Central memory CD8-positive, alpha-beta T cell (primary cell): ENCODE measurements around the gene SLC36A3.
"Not testable (repeated sequence)": the region's sequence is repeated elsewhere in the genome, so short reads cannot be mapped to it uniquely, and the experiment has no call there.

Experiments
- ATAC-seq: fragments of 150-1000 bp; cut with Tn5 transposase; replicated peaks from 2 replicates; pipeline ENCODE4 v1.10.0; 2022; ENCODE audit warnings: mild to moderate bottlenecking, moderate FRiP score, moderate number of reproducible peaks; ENCODE audit not compliant: poor library complexity, severe bottlenecking; ENCODE audit errors: extremely low read depth
- DNase-seq, 2 donors: peaks; one replicate each; pipeline ENCODE4 v3.0.0; 2021; ENCODE audit warnings: low spot score in 2 of 2
- H3K27ac Mint-ChIP-seq: one replicate; pipeline ENCODE4 v1.8.0; 2022; ENCODE audit warnings: low read depth, mild to moderate bottlenecking, moderate library complexity, mixed read lengths
- H3K27me3 Mint-ChIP-seq: one replicate; pipeline ENCODE4 v1.8.0; 2022; ENCODE audit warnings: mixed read lengths
- H3K36me3 Mint-ChIP-seq: one replicate; pipeline ENCODE4 v1.8.0; 2022; ENCODE audit warnings: mild to moderate bottlenecking, moderate library complexity, mixed read lengths; ENCODE audit not compliant: insufficient read depth
- H3K4me1 Mint-ChIP-seq: one replicate; pipeline ENCODE4 v1.8.0; 2022; ENCODE audit warnings: mixed read lengths
- H3K4me3 Mint-ChIP-seq: one replicate; pipeline ENCODE4 v1.8.0; 2022; ENCODE audit warnings: mild to moderate bottlenecking, moderate library complexity, mixed read lengths
- H3K9me3 Mint-ChIP-seq: one replicate; pipeline ENCODE4 v1.8.0; 2022; ENCODE audit warnings: mixed read lengths

The SLC36A3 gene

GRCh38 chr5:151252762-151253604, 50.6 kb downstream of the SLC36A3 start, which contains the start of gene GM2A:
TSS of gene GM2A (plus strand) at chr5:151253185. CDS start at chr5:151253217, 32 bp downstream.
- Mint-ChIP-seq H3K4me3 (peak within 1 kb of the TSS; percentile 78), H3K9me3 (no peaks in the 10 kb centered on the region), H3K27ac (peak within 1 kb of the TSS; percentile 79), H3K4me1 (peaks cover 55% of the 10 kb centered on the region), H3K27me3 (no peaks in the 10 kb centered on the region), H3K36me3 (peaks cover 9% of the 10 kb centered on the region)
- peak; percentile 95 to 96 for DNase-seq
- peak; percentile 98 for ATAC-seq

GRCh38 chr5:151251621-151252020, 51.9 kb downstream of the SLC36A3 start:
- Mint-ChIP-seq H3K27ac (peak overlapping the region; percentile 79), H3K27me3 (no peaks in the 10 kb centered on the region), H3K36me3 (peaks cover 9% of the 10 kb centered on the region), H3K9me3 (no peaks in the 10 kb centered on the region), H3K4me1 (peaks cover 43% of the 10 kb centered on the region), H3K4me3 (peak overlapping the region; percentile 78)
- ATAC-seq (no peak), DNase-seq (no peak)

DNA sequence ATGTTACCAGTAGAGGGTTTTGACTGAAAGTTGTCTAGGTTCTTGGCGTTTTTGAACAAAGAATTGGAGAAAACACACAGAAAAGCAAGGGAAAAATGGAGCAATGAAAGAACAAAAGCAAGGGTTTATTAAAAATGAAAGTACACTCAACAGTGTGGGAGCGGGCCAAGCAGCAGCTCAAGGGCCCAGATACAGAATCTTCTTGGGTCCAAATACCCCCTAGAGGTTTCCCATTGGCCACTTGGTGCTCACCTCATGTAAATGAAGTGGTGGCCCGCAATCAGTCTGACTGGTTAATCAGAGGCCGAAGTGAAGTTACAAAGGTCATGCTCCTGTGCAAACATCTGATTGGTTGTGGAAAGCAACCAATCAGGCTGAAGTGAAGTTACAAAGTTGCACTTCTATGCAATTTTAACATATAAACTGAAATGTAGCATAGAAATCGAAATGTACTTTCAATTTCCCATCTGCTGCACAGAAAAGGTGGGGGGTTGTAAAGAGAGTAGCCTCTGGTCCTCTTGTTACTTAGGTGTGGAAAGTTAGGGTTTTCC, 52.5 kb downstream of the SLC36A3 start:
- H3K4me3 Mint-ChIP-seq: peak overlapping the region; percentile 78
- no peaks in the 10 kb centered on the region for H3K9me3 Mint-ChIP-seq
- DNase-seq (no peak), ATAC-seq (no peak)
- peak overlapping the region; percentile 73 for H3K27ac Mint-ChIP-seq
- H3K36me3 Mint-ChIP-seq: peaks cover 9% of the 10 kb centered on the region
- H3K27me3 Mint-ChIP-seq: no peaks in the 10 kb centered on the region
- H3K4me1 Mint-ChIP-seq: peaks cover 43% of the 10 kb centered on the region

DNA sequence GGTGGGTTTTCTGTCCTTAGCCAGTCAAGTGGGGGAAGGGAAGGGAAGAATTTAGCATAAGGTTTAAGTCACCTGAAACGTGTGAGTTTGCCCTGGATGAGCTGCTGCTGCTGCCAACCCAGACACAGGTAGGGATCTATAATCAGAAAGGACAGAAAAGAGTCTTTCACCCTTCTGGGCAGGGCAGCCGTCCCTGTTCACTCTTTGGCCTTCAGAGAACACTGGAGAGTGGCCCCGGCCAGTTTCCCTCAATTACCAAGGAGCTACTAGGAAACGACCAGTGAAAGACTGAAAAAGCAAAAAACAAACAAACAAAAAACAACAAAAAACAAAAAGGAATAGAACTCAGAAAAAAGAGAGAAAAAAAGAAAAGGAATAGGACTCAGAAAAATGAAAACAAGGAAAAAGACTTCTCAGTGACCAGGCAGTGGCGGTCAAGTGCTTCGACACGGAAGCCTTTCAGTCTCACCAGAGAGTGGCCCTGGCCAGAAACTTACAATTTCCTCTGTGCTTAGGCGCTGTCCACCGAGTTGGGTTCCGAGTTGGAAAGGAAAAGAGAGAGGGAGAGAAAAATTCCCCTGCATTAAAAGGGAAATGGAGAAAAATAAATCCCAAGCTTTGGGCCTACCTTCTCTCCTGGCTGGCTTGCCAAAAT, 53.1 kb downstream of the SLC36A3 start:
- peak overlapping the region; percentile 73 for H3K27ac Mint-ChIP-seq
- H3K4me1 Mint-ChIP-seq: peaks cover 39% of the 10 kb centered on the region
- H3K36me3 Mint-ChIP-seq: peaks cover 9% of the 10 kb centered on the region
- H3K27me3 Mint-ChIP-seq: no peaks in the 10 kb centered on the region
- ATAC-seq: no peak
- no peak for DNase-seq
- H3K4me3 Mint-ChIP-seq: peak overlapping the region; percentile 78
- no peaks in the 10 kb centered on the region for H3K9me3 Mint-ChIP-seq

DNA sequence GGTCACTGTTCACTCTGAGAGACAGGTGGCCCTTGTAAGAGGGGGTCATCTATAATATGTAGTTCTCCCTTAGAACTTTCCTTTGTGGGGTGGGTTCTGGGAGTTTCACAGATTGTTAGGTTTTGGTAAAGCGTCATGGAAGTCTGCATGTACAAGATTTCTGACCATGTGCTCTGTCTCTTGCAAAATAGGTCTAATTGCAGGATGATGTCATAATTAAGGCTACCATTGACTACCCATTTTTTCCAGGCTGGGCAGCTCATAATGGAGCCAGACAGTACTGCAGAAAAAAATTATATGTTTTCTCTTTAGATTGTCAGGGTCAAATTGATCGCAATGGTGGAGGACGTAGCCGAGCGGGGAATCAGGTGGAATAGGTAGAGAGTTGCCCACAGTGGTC, 54.3 kb downstream of the SLC36A3 start:
- Mint-ChIP-seq H3K9me3 (no peaks in the 10 kb centered on the region), H3K4me3 (no peak overlapping the region)

GRCh38 chr5:151248651-151249050, 54.9 kb downstream of the SLC36A3 start:
- ATAC-seq (no peak), DNase-seq (no peak)
- Mint-ChIP-seq H3K27ac (no peak overlapping the region), H3K4me1 (peaks cover 38% of the 10 kb centered on the region), H3K4me3 (no peak overlapping the region), H3K9me3 (no peaks in the 10 kb centered on the region), H3K36me3 (peaks cover 9% of the 10 kb centered on the region), H3K27me3 (no peaks in the 10 kb centered on the region)

More for the DNA sequence above, 54.3 kb downstream of the SLC36A3 start:
- Mint-ChIP-seq H3K27me3 (no peaks in the 10 kb centered on the region), H3K4me1 (peaks cover 38% of the 10 kb centered on the region), H3K27ac (no peak overlapping the region), H3K36me3 (peaks cover 9% of the 10 kb centered on the region)
- no peak for DNase-seq
- ATAC-seq: no peak

DNA sequence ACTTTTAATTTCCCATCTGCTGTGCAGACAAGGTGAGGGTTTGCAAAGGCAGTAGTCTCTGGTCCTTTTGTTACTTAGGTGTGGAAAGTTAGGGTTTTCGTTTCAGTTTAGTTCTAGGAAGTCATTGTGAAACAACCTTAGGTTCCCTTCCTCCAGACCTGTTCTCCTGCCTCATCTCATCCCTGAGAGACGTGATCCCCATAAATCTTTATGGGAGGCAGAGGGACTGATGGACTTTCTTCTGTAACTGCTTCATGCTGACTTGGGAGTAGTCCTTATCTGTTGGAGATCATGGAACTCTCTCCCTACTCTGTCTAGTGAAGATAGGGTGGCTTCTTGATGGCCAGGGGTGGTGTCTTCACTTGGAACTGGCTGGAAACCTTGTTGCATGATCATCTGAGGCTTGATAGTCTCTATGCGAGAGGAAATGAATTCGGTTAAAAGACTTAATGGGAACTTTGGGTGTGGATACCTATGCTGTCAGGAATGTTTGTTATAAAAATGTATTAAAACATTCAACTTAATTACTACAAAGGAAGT, 57.8 kb downstream of the SLC36A3 start:
- no peak for DNase-seq
- no peak overlapping the region for H3K4me3 Mint-ChIP-seq
- H3K27me3 Mint-ChIP-seq: no peaks in the 10 kb centered on the region
- no peak overlapping the region for H3K27ac Mint-ChIP-seq
- H3K4me1 Mint-ChIP-seq: peaks cover 18% of the 10 kb centered on the region
- H3K9me3 Mint-ChIP-seq: no peaks in the 10 kb centered on the region
- no peak for ATAC-seq
- peaks cover 4% of the 10 kb centered on the region for H3K36me3 Mint-ChIP-seq

DNA sequence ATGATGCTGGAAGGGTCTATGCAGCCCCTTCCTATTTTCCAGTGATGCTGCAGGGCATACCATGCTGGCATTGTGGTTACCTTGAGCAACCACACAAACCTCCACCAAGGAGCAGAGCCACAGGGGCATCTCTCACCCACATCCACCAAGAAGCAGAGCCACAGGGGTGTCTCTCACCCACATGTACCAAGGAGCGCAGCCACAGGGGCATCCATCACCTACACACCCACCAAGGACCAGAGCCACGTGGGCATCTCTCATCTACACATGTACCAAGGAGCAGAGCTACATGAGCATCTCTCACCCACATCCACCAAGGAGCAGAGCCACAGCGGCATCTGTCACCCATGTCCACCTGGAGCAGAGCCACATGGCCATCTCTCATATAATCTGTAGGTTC, 59.4 kb downstream of the SLC36A3 start:
- Mint-ChIP-seq H3K27me3 (no peaks in the 10 kb centered on the region), H3K4me1 (peaks cover 12% of the 10 kb centered on the region), H3K4me3 (no peak overlapping the region), H3K27ac (no peak overlapping the region), H3K36me3 (peaks cover 1% of the 10 kb centered on the region), H3K9me3 (no peaks in the 10 kb centered on the region)
- no peak for DNase-seq
- ATAC-seq: peak; percentile 60

DNA sequence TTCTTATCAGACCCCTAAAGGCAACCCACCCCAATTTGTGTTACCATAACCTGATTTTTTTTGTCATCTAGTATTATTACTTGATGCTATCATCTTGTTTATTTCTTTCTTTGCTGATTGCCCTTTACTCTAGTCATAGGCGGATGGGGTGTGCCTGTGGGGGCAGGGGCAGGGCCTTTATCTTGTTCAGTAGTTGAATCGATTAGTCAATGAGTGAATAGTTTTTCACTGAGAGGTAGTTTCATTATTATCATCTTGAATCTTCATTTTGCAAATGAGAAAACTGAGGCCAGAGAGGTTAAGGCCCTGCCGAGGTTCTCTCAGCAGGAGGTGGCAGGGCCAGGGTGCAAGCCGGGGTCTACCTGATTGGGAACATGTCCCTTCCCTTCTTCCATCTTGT, 60.0 kb downstream of the SLC36A3 start:
- no peaks in the 10 kb centered on the region for H3K27me3 Mint-ChIP-seq
- no peak for DNase-seq

GRCh38 chr5:151243127-151243526, 60.4 kb downstream of the SLC36A3 start:
- Mint-ChIP-seq H3K9me3 (no peaks in the 10 kb centered on the region), H3K27me3 (no peaks in the 10 kb centered on the region), H3K36me3 (no peaks in the 10 kb centered on the region), H3K4me3 (no peak overlapping the region), H3K27ac (no peak overlapping the region), H3K4me1 (peaks cover 12% of the 10 kb centered on the region)
- ATAC-seq (no peak), DNase-seq (no peak)

More for the DNA sequence above, 60.0 kb downstream of the SLC36A3 start:
- Mint-ChIP-seq H3K27ac (no peak overlapping the region), H3K4me1 (peaks cover 12% of the 10 kb centered on the region), H3K36me3 (peaks cover 1% of the 10 kb centered on the region), H3K9me3 (no peaks in the 10 kb centered on the region), H3K4me3 (no peak overlapping the region)
- no peak for ATAC-seq

GRCh38 chr5:151240924-151241635, 62.5 kb downstream of the SLC36A3 start:
- Mint-ChIP-seq H3K4me3 (no peak overlapping the region), H3K9me3 (no peaks in the 10 kb centered on the region), H3K4me1 (peaks cover 12% of the 10 kb centered on the region), H3K27ac (no peak overlapping the region), H3K36me3 (no peaks in the 10 kb centered on the region), H3K27me3 (no peaks in the 10 kb centered on the region)
- ATAC-seq (no peak), DNase-seq (no peak)

GRCh38 chr5:151240268-151240835, 63.2 kb downstream of the SLC36A3 start:
- not testable (repeated sequence) for H3K4me3 Mint-ChIP-seq, DNase-seq, H3K27ac Mint-ChIP-seq, H3K9me3 Mint-ChIP-seq, H3K27me3 Mint-ChIP-seq, H3K36me3 Mint-ChIP-seq, ATAC-seq
- peaks cover 12% of the 10 kb centered on the region for H3K4me1 Mint-ChIP-seq
